ENCODE results near the gene POLR3E. TPM values are rescaled to one million over a fixed set of nuclear protein-coding genes. Genes with fewer than 3 reads are reported as not detected.
A peak's percentile ranks its signal among the peaks of the same experiment; 100 is the strongest.

POLR3E gene
- total RNA-seq, 1 donor, result 19.2 TPM

DNA sequence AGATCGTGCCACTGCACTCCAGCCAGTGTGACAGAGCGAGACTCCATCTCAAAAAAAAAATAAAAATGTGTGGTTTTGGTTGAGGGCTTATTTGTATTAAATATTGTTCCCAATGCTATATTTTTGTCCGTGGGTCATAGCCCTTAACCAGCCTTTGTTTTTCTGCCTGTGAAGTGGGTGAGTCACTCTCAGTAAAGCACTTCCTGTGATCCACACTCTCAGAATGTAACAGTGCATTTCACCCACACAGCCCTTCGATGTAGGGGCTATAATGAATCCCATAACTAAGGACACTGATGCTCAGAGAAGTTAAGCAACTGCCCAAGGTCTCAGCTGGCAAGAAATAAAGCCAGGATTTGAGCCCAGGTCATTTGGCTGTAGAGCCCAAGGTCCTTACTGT, 34.7 kb upstream of the POLR3E start:
- peaks cover 1% of the 10 kb centered on the region for H3K9me3 ChIP-seq (ENCODE audit: low read depth, low read length)
- H3K4me1 ChIP-seq (ENCODE audit: insufficient read depth, low read length), result peaks cover 6% of the 10 kb centered on the region
- H3K79me2 ChIP-seq (ENCODE audit: insufficient read depth, low read length), result no peaks in the 10 kb centered on the region
- peak; percentile 91 for DNase-seq (ENCODE audit: insufficient read length, low spot score, missing footprints)
- H4K20me1 ChIP-seq (ENCODE audit: insufficient read depth, low read length), result no peaks in the 10 kb centered on the region
- H3K36me3 ChIP-seq (ENCODE audit: insufficient read depth, low read length), result peaks cover 48% of the 10 kb centered on the region
- no peak overlapping the region for H3K4me3 ChIP-seq (ENCODE audit: insufficient read depth, low read length)
- no peaks in the 10 kb centered on the region for H3K27me3 ChIP-seq (ENCODE audit: insufficient read depth, low read length)
- no peak overlapping the region for H2AFZ ChIP-seq (ENCODE audit: low read length)
- H3K27ac ChIP-seq (ENCODE audit: low read depth, low read length), result no peak overlapping the region
- no peak overlapping the region for H3K4me2 ChIP-seq (ENCODE audit: insufficient read depth, low read length)
- TF ChIP-seq, protein P1, sequence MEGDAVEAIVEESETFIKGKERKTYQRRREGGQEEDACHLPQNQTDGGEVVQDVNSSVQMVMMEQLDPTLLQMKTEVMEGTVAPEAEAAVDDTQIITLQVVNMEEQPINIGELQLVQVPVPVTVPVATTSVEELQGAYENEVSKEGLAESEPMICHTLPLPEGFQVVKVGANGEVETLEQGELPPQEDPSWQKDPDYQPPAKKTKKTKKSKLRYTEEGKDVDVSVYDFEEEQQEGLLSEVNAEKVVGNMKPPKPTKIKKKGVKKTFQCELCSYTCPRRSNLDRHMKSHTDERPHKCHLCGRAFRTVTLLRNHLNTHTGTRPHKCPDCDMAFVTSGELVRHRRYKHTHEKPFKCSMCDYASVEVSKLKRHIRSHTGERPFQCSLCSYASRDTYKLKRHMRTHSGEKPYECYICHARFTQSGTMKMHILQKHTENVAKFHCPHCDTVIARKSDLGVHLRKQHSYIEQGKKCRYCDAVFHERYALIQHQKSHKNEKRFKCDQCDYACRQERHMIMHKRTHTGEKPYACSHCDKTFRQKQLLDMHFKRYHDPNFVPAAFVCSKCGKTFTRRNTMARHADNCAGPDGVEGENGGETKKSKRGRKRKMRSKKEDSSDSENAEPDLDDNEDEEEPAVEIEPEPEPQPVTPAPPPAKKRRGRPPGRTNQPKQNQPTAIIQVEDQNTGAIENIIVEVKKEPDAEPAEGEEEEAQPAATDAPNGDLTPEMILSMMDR (IDR thresholded peaks at IDR 0.05; ENCODE audit: extremely low read depth, low read depth, low read length), result no peak

DNA sequence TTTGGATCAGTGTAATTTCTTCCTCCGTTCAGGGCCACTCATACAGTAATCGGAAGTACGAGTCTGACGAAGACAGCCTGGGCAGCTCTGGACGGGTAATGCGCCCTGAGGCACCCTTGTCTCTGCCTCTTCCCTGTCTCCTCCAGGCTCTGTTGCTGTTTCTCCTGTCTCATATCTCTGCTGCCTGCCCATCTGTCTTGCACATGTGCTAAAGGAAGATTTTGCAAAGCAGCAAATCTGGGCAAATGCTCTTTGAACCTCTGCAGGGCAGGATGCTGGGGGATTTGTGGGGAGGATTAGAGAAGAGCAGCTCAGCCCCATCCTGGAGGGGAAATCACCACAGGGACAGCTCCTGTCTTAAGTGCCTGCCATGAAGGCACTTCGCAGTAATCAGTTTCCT, 32.4 kb upstream of the POLR3E start:
- TF ChIP-seq, protein P1 (IDR thresholded peaks at IDR 0.05; ENCODE audit: extremely low read depth, low read depth, low read length), result no peak
- H3K79me2 ChIP-seq (ENCODE audit: insufficient read depth, low read length), result no peaks in the 10 kb centered on the region
- H2AFZ ChIP-seq (ENCODE audit: low read length), result no peak overlapping the region
- H3K4me3 ChIP-seq (ENCODE audit: insufficient read depth, low read length), result no peak overlapping the region
- peaks cover 6% of the 10 kb centered on the region for H3K4me1 ChIP-seq (ENCODE audit: insufficient read depth, low read length)
- no peak overlapping the region for H3K27ac ChIP-seq (ENCODE audit: low read depth, low read length)
- DNase-seq (ENCODE audit: insufficient read length, low spot score, missing footprints), result peak; percentile 43
- H3K4me2 ChIP-seq (ENCODE audit: insufficient read depth, low read length), result no peak overlapping the region
- H3K27me3 ChIP-seq (ENCODE audit: insufficient read depth, low read length), result no peaks in the 10 kb centered on the region
- H3K9me3 ChIP-seq (ENCODE audit: low read depth, low read length), result no peaks in the 10 kb centered on the region
- H3K36me3 ChIP-seq (ENCODE audit: insufficient read depth, low read length), result peaks cover 31% of the 10 kb centered on the region
- H4K20me1 ChIP-seq (ENCODE audit: insufficient read depth, low read length), result no peaks in the 10 kb centered on the region

DNA sequence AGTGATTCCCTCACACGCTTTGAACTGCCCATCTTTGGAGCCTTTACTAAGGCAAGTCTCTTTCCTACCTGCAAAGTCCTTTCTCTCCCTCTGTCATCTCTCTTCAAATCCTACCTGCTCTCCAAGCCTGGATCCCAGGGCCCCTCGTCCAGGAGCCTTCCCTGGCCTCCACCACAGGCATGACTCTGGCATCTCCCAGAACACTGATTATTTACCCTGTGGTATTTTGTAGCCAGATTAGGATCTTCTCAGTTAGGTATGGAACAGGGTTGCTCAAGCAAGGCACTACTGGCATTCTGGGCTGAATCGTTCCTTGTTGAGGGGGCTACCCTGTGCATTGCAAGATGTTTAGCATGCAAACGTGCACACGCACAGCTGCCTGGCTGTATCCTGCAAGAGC, 31.9 kb upstream of the POLR3E start:
- Histone ChIP-seq H3K4me2 (ENCODE audit: insufficient read depth, low read length) (no peak overlapping the region), H3K79me2 (ENCODE audit: insufficient read depth, low read length) (no peaks in the 10 kb centered on the region), H3K9me3 (ENCODE audit: low read depth, low read length) (no peaks in the 10 kb centered on the region), H3K36me3 (ENCODE audit: insufficient read depth, low read length) (peaks cover 26% of the 10 kb centered on the region), H4K20me1 (ENCODE audit: insufficient read depth, low read length) (no peaks in the 10 kb centered on the region), H3K4me1 (ENCODE audit: insufficient read depth, low read length) (peaks cover 6% of the 10 kb centered on the region), H3K4me3 (ENCODE audit: insufficient read depth, low read length) (no peak overlapping the region), H3K27me3 (ENCODE audit: insufficient read depth, low read length) (no peaks in the 10 kb centered on the region), H3K27ac (ENCODE audit: low read depth, low read length) (no peak overlapping the region), H2AFZ (ENCODE audit: low read length) (no peak overlapping the region)
- TF ChIP-seq, protein P1 (IDR thresholded peaks at IDR 0.05; ENCODE audit: extremely low read depth, low read depth, low read length), result no peak
- DNase-seq (ENCODE audit: insufficient read length, low spot score, missing footprints), result no peak

DNA sequence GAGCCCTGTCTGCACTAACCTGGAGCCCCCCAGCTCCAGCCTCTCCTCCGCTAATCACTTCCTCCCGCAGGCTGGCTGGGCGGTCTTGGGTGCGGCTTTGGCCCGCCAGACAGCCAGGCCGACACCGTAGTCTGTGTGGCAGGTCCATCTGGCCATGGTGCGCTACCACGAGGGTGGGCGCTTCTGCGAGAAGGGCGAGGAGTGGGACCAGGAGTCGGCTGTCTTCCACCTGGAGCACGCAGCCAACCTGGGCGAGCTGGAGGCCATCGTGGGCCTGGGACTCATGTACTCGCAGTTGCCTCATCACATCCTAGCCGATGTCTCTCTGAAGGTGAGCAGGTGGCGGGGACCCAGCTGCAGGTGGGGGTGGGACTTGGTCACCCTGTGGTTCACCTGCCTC, 30.7 kb upstream of the POLR3E start:
- H4K20me1 ChIP-seq (ENCODE audit: insufficient read depth, low read length), result no peaks in the 10 kb centered on the region
- H3K27ac ChIP-seq (ENCODE audit: low read depth, low read length), result no peak overlapping the region
- H3K9me3 ChIP-seq (ENCODE audit: low read depth, low read length), result no peaks in the 10 kb centered on the region
- H3K4me3 ChIP-seq (ENCODE audit: insufficient read depth, low read length), result no peak overlapping the region
- no peaks in the 10 kb centered on the region for H3K79me2 ChIP-seq (ENCODE audit: insufficient read depth, low read length)
- peak; percentile 23 for DNase-seq (ENCODE audit: insufficient read length, low spot score, missing footprints)
- H2AFZ ChIP-seq (ENCODE audit: low read length), result no peak overlapping the region
- H3K4me2 ChIP-seq (ENCODE audit: insufficient read depth, low read length), result no peak overlapping the region
- H3K4me1 ChIP-seq (ENCODE audit: insufficient read depth, low read length), result peaks cover 6% of the 10 kb centered on the region
- TF ChIP-seq, protein P1 (IDR thresholded peaks at IDR 0.05; ENCODE audit: extremely low read depth, low read depth, low read length), result no peak
- no peaks in the 10 kb centered on the region for H3K27me3 ChIP-seq (ENCODE audit: insufficient read depth, low read length)
- H3K36me3 ChIP-seq (ENCODE audit: insufficient read depth, low read length), result peaks cover 28% of the 10 kb centered on the region

Measured in osteoblast (primary cell).